Erythroblast (primary cell): Measurements from ENCODE around the gene SLC2A6.

Source experiments
- GATA1 ChIP-seq: IDR thresholded peaks from 2 replicates; pipeline ENCODE4 v1.6.1; 2011; ENCODE audit warnings: low read depth, mild to moderate bottlenecking, control low read depth, low read length, moderate library complexity
- POLR2A ChIP-seq: IDR thresholded peaks from 2 replicates; pipeline ENCODE4 v1.6.1; 2011; ENCODE audit warnings: mild to moderate bottlenecking, low read length

DNA sequence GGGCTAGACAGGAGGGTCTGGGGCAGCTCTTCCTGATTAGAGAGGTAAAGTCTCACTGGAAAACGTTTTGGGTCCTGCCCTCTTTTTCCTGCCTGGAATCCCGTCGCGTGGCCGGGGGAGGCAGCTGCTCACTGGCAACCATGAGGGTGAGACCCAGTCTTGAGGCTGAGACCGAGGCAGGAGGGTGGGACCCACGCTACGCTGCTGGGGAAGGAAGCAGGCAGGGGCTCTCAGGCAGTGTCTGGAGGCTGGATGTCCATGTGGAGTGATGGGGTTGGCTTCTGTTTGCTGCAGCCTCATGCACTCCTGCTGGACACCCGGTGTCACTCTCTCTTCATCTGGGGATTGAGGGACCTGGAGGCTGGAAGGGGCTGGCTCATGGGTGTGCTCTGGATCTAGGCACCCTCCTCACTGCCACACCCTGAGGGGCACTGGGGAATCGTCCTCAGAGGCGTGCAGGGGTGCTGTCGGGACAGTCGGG lies 11.3 kb upstream of the SLC2A6 start:
- TF ChIP-seq POLR2A (no peak), GATA1 (no peak)
